CD4-positive, alpha-beta T cell treated with Interleukin-4 for 4 hours (primary cell): ENCODE measurements around the gene CCDC68.

Source experiments
- DNase-seq: peaks from one replicate; pipeline ENCODE4 v3.0.0-alpha.2; 2020

The CCDC68 gene

GRCh38 chr18:54960197-54960596, 936 bp upstream of the CCDC68 start:
- DNase-seq: no peak

- no peak for DNase-seq
Measured at GRCh38 chr18:54957996-54958395, 1.3 kb downstream of the CCDC68 start.

GRCh38 chr18:54957296-54957832, 1.9 kb downstream of the CCDC68 start:
- DNase-seq: no peak

GRCh38 chr18:54956506-54956905, 2.8 kb downstream of the CCDC68 start:
- no peak for DNase-seq

GRCh38 chr18:54952026-54952425, 7.2 kb downstream of the CCDC68 start:
- no peak for DNase-seq

- peak; percentile 15 for DNase-seq
Measured at GRCh38 chr18:54950221-54950620, 9.0 kb downstream of the CCDC68 start.

- no peak for DNase-seq
Measured at GRCh38 chr18:54949588-54949987, 9.7 kb downstream of the CCDC68 start.

- DNase-seq: no peak
Measured at GRCh38 chr18:54948350-54948837, 10.9 kb downstream of the CCDC68 start.

GRCh38 chr18:54947091-54947490, 12.2 kb downstream of the CCDC68 start:
- DNase-seq: no peak

GRCh38 chr18:54946149-54946581, 13.1 kb downstream of the CCDC68 start:
- peak; percentile 19 for DNase-seq

- DNase-seq: no peak
Measured at GRCh38 chr18:54945576-54946125, 13.6 kb downstream of the CCDC68 start.

GRCh38 chr18:54942569-54942968, 16.7 kb downstream of the CCDC68 start:
- no peak for DNase-seq

- DNase-seq: no peak
Measured at GRCh38 chr18:54942144-54942543, 17.1 kb downstream of the CCDC68 start.

- DNase-seq: no peak
Measured at GRCh38 chr18:54939361-54939917, 19.8 kb downstream of the CCDC68 start.

GRCh38 chr18:54938506-54938905, 20.8 kb downstream of the CCDC68 start:
- no peak for DNase-seq

GRCh38 chr18:54932472-54932871, 26.8 kb downstream of the CCDC68 start:
- DNase-seq: no peak

GRCh38 chr18:54931152-54931551, 28.1 kb downstream of the CCDC68 start:
- no peak for DNase-seq

GRCh38 chr18:54928236-54928635, 31.0 kb downstream of the CCDC68 start:
- DNase-seq: no peak

- DNase-seq: no peak
Measured at GRCh38 chr18:54926593-54927325, 32.5 kb downstream of the CCDC68 start.

GRCh38 chr18:54924948-54925347, 34.3 kb downstream of the CCDC68 start:
- no peak for DNase-seq

- DNase-seq: no peak
Measured at GRCh38 chr18:54923339-54923956, 35.8 kb downstream of the CCDC68 start.

GRCh38 chr18:54919412-54919811, 39.8 kb downstream of the CCDC68 start:
- no peak for DNase-seq

- DNase-seq: no peak
Measured at GRCh38 chr18:54918060-54918459, 41.2 kb downstream of the CCDC68 start.

GRCh38 chr18:54916507-54916906, 42.8 kb downstream of the CCDC68 start:
- no peak for DNase-seq
